Upper lobe of left lung (tissue), 4 donors: ENCODE measurements around the gene R3HDM2.
"Not testable (repeated sequence)": the region's sequence is repeated elsewhere in the genome, so short reads cannot be mapped to it uniquely, and the experiment has no call there.

Experiments
- CTCF ChIP-seq, 6 experiments: fragments of 450-650 bp in 4 of 6; fragments of 200-600 bp in 2 of 6; sonication (generic) in 2 of 6; IDR thresholded peaks; one replicate each; pipeline ENCODE4 v1.5.1; 2016 to 2019; ENCODE audit warnings: antibody characterized with exemption in 6 of 6
- EP300 ChIP-seq, 4 donors: sonication (generic); formaldehyde crosslinking; IDR thresholded peaks; one replicate each; pipeline ENCODE4 v1.5.1; 2017; ENCODE audit warnings: antibody characterized with exemption in 4 of 4, control low read depth in 2 of 4
- POLR2A ChIP-seq, 4 donors: fragments of 450-650 bp; IDR thresholded peaks; one replicate each; pipeline ENCODE4 v1.5.1; 2016 to 2017; ENCODE audit warnings: antibody characterized with exemption in 4 of 4, mild to moderate bottlenecking in 2 of 4
- POLR2AphosphoS5 ChIP-seq, 2 donors: sonication (generic); formaldehyde crosslinking; IDR thresholded peaks; one replicate each; pipeline ENCODE4 v1.5.1; 2017; ENCODE audit warnings: antibody characterized with exemption in 2 of 2

- TF ChIP-seq POLR2A, EP300, CTCF, POLR2AphosphoS5 (IDR thresholded peaks at IDR 0.05): not testable (repeated sequence)
Observed at GRCh38 chr12:57364156-57364555, 66.7 kb downstream of the R3HDM2 start.
